K562 (cell line): ENCODE measurements around the gene ITPR1. TPM values are rescaled to one million over a fixed set of nuclear protein-coding genes. Genes with fewer than 3 reads are reported as not detected.

Experiments
- ATAC-seq: fragments of 200-7000 bp; cut with Tn5 transposase; 3 replicates; pipeline ENCODE4 v1.9.1; 2020; ENCODE audit warnings: moderate library complexity
- BruUV-seq: library from RNA; stranded (reverse); fragments of 400-500 nt; replicated peaks from 2 replicates; lab custom pipeline; 2021; lab: Mats Ljungman, UMichigan
- CTCF ChIA-PET: fragments of 300-600 bp; formaldehyde crosslinking; extraction: SDS; loops from one replicate; lab custom pipeline; 2021; ENCODE audit warnings: low intra/inter-chr PET ratio; lab: Yijun Ruan, JAX
- POLR2A ChIA-PET: fragments of 300-600, 350-650 bp; sonication (Branson Sonifier 250); formaldehyde crosslinking; extraction: SDS; loops from one replicate; lab custom pipeline; 2021; ENCODE audit warnings: antibody characterized with exemption, inconsistent platforms; lab: Yijun Ruan, JAX
- DNase-seq, 4 experiments: peaks; one replicate each; pipeline versions ENCODE4 v3.0.0 to v3.0.0-alpha.2; 2011 to 2018; ENCODE audit warnings: low spot score in 3 of 4, mixed read lengths in 3 of 4; ENCODE audit errors: extremely low read depth in 1 of 4
- FAIRE-seq: peaks from 2 replicates; lab custom pipeline; 2011; peaks lifted over from hg19 to GRCh38; lab: Jason Lieb, UNC
- H2AFZ ChIP-seq: 2 replicates; pipeline ENCODE4 v1.6.0; 2011; ENCODE audit warnings: low read depth, low read length, control low read depth, inconsistent platforms
- H3K27ac ChIP-seq: fragments of 200-600 bp; 3 replicates; pipeline ENCODE4 v1.8.0; 2011; ENCODE audit warnings: low read depth, mild to moderate bottlenecking, control low read depth, inconsistent platforms, low read length, moderate library complexity, mixed read lengths; ENCODE audit errors: extremely low read depth
- H3K27me3 ChIP-seq, 2 experiments: fragments of 300-600 bp in 1 of 2; 2 replicates in 1 of 2; 3 replicates in 1 of 2; pipeline versions ENCODE4 v1.6.0 to v1.8.0; 2011; ENCODE audit warnings: inconsistent platforms in 2 of 2, low read length in 2 of 2, mild to moderate bottlenecking in 1 of 2, mixed read lengths in 1 of 2, moderate library complexity in 1 of 2; ENCODE audit not compliant: control insufficient read depth in 2 of 2, insufficient read depth in 2 of 2
- H3K36me3 ChIP-seq: fragments of 300-600 bp; 3 replicates; pipeline ENCODE4 v1.8.0; 2011; ENCODE audit warnings: mild to moderate bottlenecking, low read length, inconsistent platforms; ENCODE audit not compliant: control insufficient read depth, insufficient read depth
- H3K4me1 ChIP-seq, 2 experiments: fragments of 200-600 bp in 1 of 2; replicated peaks in 1 of 2; 2 replicates in 1 of 2; 3 replicates in 1 of 2; pipeline versions ENCODE4 v1.5.1 to v1.8.0; 2011; ENCODE audit warnings: inconsistent platforms in 2 of 2, low read length in 2 of 2, mild to moderate bottlenecking in 1 of 2, mixed read lengths in 1 of 2, moderate library complexity in 1 of 2; ENCODE audit not compliant: control insufficient read depth in 2 of 2, insufficient read depth in 2 of 2
- H3K4me2 ChIP-seq: 2 replicates; pipeline ENCODE4 v1.6.1; 2011; ENCODE audit warnings: low read length, control low read depth, inconsistent platforms, mixed read lengths; ENCODE audit not compliant: insufficient read depth
- H3K4me3 ChIP-seq: fragments of 200-600 bp; sonication (generic), shearing (Covaris generic); 2 replicates; pipeline ENCODE4 v1.5.1; 2016; ENCODE audit warnings: control low read depth, inconsistent platforms
- H3K79me2 ChIP-seq: fragments of 200-600 bp; 3 replicates; pipeline ENCODE4 v1.8.0; 2011; ENCODE audit warnings: low read length, inconsistent platforms; ENCODE audit not compliant: control insufficient read depth, insufficient read depth
- H3K9ac ChIP-seq, 2 experiments: 2 replicates each; pipeline versions ENCODE4 v1.6.0 to v1.6.1; 2011; ENCODE audit warnings: low read depth in 2 of 2, low read length in 2 of 2, control low read depth in 1 of 2, inconsistent platforms in 1 of 2, mild to moderate bottlenecking in 1 of 2, mixed read lengths in 1 of 2; ENCODE audit not compliant: insufficient read depth in 1 of 2
- H3K9me1 ChIP-seq: one replicate; pipeline ENCODE4 v1.6.0; 2011; ENCODE audit warnings: inconsistent platforms, mild to moderate bottlenecking, low read length, moderate library complexity; ENCODE audit not compliant: control insufficient read depth, insufficient read depth
- H3K9me3 ChIP-seq: replicated peaks from 2 replicates; pipeline ENCODE4 v1.5.1; 2011; ENCODE audit warnings: low read depth, low read length, inconsistent platforms; ENCODE audit not compliant: control insufficient read depth, insufficient read depth
- H4K20me1 ChIP-seq: replicated peaks from 2 replicates; pipeline ENCODE4 v1.6.1; 2011; ENCODE audit warnings: low read length, inconsistent platforms, mixed read lengths; ENCODE audit not compliant: control insufficient read depth, insufficient read depth
- ELK1 ChIP-seq: sonication (generic); formaldehyde crosslinking; IDR thresholded peaks from 2 replicates; pipeline ENCODE4 v1.8.1; 2022; ENCODE audit warnings: missing genetic modification reagents
- IRF9 ChIP-seq: fragments of 450-650 bp; IDR thresholded peaks from 2 replicates; pipeline ENCODE4 v1.6.1; 2016; ENCODE audit warnings: missing biosample characterization, missing genetic modification characterization
- KAT2B ChIP-seq: IDR thresholded peaks from one replicate; pipeline ENCODE4 v1.6.1; 2012; ENCODE audit warnings: low read depth, mild to moderate bottlenecking, control low read depth, inconsistent platforms, low read length, moderate library complexity
- SIX5 ChIP-seq, 2 experiments: IDR thresholded peaks; 2 replicates each; pipeline ENCODE4 v1.6.1; 2011; ENCODE audit warnings: low read length in 2 of 2, borderline replicate concordance in 1 of 2, low read depth in 1 of 2, mild to moderate bottlenecking in 1 of 2, moderate library complexity in 1 of 2; ENCODE audit not compliant: insufficient read depth in 1 of 2
- SPI1 ChIP-seq: IDR thresholded peaks from 2 replicates; pipeline ENCODE4 v1.6.1; 2011; ENCODE audit warnings: low read depth, low read length, control low read depth, borderline replicate concordance
- TCFL5 ChIP-seq: fragments of 250-450 bp; sonication (Bioruptor Pico); conservative IDR thresholded peaks from 2 replicates; pipeline ENCODE4 v1.6.1; 2021; ENCODE audit warnings: mild to moderate bottlenecking, moderate library complexity, matching md5 sums
- TRIM28 ChIP-seq: fragments of 450-650 bp; IDR thresholded peaks from 2 replicates; pipeline ENCODE4 v1.6.1; 2017
- ZKSCAN8 ChIP-seq: fragments of 200-800 bp; sonication (Bioruptor generic); IDR thresholded peaks from 2 replicates; pipeline ENCODE4 v1.6.1; 2016; ENCODE audit warnings: missing genetic modification characterization, missing compliant biosample characterization
- WGBS: fragments of 100-300 bp; shearing (Covaris generic); methylation state at CpG from one replicate; pipeline ENCODE4 v1.1.6; 2016; ENCODE audit warnings: low coverage, mixed read lengths; ENCODE audit not compliant: insufficient coverage; ENCODE audit errors: missing lambda C conversion rate; 5-methylcytosine and 5-hydroxymethylcytosine counted together
- in situ Hi-C: fragments of 300-500 bp; cut with MboI; formaldehyde crosslinking; loops from 4 replicates; pipeline ENCODE4 v1.15.0; 2018; ENCODE audit warnings: inconsistent platforms, mixed read lengths
- intact Hi-C: fragments of 100-400 bp; cut with micrococcal nuclease; formaldehyde crosslinking; loops from 2 replicates; pipeline ENCODE4 v1.14.2; 2022
- polyA plus RNA-seq, 8 experiments: library from polyadenylated mRNA; depleted of rRNA in 4 of 8; stranded (reverse) in 5 of 8; unstranded in 3 of 8; fragments of >200 nt; fragmentation: Nextera tagmentation in 2 of 8; fragmentation: Illumina TruSeq in 1 of 8; extraction: Ambion mirVana in 2 of 8; extraction: Trizol in 1 of 8; gene quantifications; 2 replicates each; pipeline versions ENCODE4 v1.2.1 to v1.2.3, GENCODE V29; 2011 to 2014; ENCODE audit warnings: inconsistent platforms in 1 of 8, missing spikeins in 1 of 8
- total RNA-seq, 7 experiments: library from RNA; depleted of rRNA in 6 of 7; stranded (reverse); fragments of >200 nt in 6 of 7; fragmentation: Illumina TruSeq in 2 of 7; extraction: Trizol in 2 of 7; gene quantifications; 2 replicates each; pipeline versions ENCODE4 v1.2.1 to v1.2.3, GENCODE V29; 2011 to 2021; ENCODE audit warnings: low replicate concordance in 1 of 7

The ITPR1 gene
- total and polyA plus RNA-seq, 9 of the 15 experiments (the other 6 are each of a cell fraction or from before 2014, with no cell fraction given) = 22.4 to 40.0 (median 27.4) TPM

GRCh38 chr3:4755566-4755965, 262.4 kb downstream of the ITPR1 start:
- peaks cover 13 to 46% of the 10 kb centered on the region in 2 experiments for H3K4me1 ChIP-seq
- ATAC-seq (no peak), FAIRE-seq (no peak), DNase-seq (no peak)
- no peaks in the 10 kb centered on the region for H3K79me2 ChIP-seq
- no peaks in the 10 kb centered on the region for H3K27me3 ChIP-seq
- H3K9me1 ChIP-seq = no peaks in the 10 kb centered on the region
- no peak overlapping the region for H3K9ac ChIP-seq
- no peak overlapping the region for H3K4me2 ChIP-seq
- no peak overlapping the region for H3K27ac ChIP-seq
- CTCF ChIA-PET = no interaction called here
- 91% methylated on average over 4 of the region's 4 CpGs for WGBS
- no peak overlapping the region for H2AFZ ChIP-seq
- intact Hi-C loops = no loop called here
- H4K20me1 ChIP-seq = no peaks in the 10 kb centered on the region
- POLR2A ChIA-PET = interaction anchor here (1.1 kb wide), 1 partner anchor 10 kb away, joined by 4 read pairs; no protein-coding TSS in a partner anchor
- H3K36me3 ChIP-seq = no peaks in the 10 kb centered on the region
- TF ChIP-seq TRIM28 (no peak), KAT2B (no peak), TCFL5 (CRISPR knock-in tag) (no peak), SIX5 (IDR thresholded peaks at IDR 0.05; ENCODE audit: borderline replicate concordance in 1 of 2, insufficient read depth in 1 of 2, low read depth in 1 of 2, low read length in 2 of 2) (no peak), ZKSCAN8 (CRISPR knock-in tag) (no peak), ELK1 (CRISPR knock-in tag) (no peak), IRF9 (no peak), SPI1 (no peak)
- in situ Hi-C loops = no loop called here
- no TSS peak for BruUV-seq
- H3K4me3 ChIP-seq = no peak overlapping the region
- H3K9me3 ChIP-seq = no peaks in the 10 kb centered on the region
